ENCODE data around the gene TLR8.
"Not testable (repeated sequence)": the region's sequence is repeated elsewhere in the genome, so short reads cannot be mapped to it uniquely, and the experiment has no call there.

The TLR8 gene

DNA sequence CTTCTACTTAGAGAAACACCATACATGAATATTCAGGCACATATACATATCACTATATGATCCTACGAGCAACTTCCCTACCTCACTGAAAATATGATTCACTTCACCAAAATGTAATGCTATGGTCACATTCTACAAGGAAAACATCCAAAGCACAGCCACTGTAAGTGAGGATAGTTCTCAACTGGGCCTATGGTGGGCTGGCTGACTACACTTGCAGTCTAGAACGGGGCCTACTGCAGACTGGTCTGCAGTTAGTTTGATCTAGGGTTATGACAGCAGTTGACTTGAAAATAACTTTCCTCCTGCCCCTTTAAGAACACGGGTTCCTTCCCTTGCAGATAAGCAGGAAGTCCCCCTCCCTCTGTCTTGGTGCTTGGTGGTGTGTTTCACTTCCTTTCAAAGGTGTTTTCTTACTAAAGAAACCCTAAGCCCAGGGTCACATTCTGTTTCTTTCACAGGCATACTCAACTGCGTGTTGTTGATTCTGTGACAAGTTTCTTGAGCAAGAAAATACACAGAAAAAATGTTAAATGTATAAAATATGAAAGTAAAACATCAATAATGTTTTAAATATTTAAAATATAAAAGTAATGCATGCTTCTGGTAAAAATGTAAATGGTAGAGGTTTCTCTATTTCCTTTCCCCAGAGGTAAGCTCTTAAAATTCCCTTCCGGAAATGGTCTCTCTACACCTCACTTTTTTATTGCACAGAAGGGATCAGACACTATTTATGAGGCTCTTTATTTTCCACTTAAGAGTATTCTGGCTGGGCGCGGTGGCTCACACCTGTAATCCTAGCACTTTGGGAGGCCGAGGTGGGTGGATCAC, 50.5 kb downstream of the TLR8 start:
- no peak overlapping the region for H3K4me3 ChIP-seq (ENCODE audit: control insufficient read depth, low read depth, low read length)
- TF ChIP-seq CTCF (IDR thresholded peaks at IDR 0.05; ENCODE audit: control insufficient read depth, insufficient read depth, low read depth, low read length, missing control alignments): no peak
- DNase-seq (ENCODE audit: low read depth): no peak

- H3K4me3 ChIP-seq (ENCODE audit: control insufficient read depth, low read depth, low read length): no peak overlapping the region
- DNase-seq (ENCODE audit: low read depth): no peak
- TF ChIP-seq CTCF (IDR thresholded peaks at IDR 0.05; ENCODE audit: control insufficient read depth, insufficient read depth, low read depth, low read length, missing control alignments): no peak
Observed at GRCh38 chrX:12958059-12958458, 51.6 kb downstream of the TLR8 start.

DNA sequence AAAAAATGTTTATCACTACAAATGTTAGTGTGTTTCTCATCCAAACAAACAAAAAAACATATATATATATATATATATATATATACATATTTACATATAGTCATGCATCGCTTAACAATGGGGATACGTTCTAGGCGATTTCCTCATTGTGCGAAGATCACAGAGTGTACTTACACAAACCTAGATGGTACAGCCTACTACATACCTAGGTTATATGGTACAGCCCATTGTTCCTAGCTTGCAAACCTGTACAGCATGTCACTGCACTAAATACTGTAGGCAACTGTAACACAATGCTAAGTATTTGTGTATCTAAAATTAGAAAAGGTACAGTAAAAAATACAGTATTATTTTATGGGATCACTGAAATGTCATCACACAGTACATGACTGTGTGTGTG, 52.0 kb downstream of the TLR8 start:
- H3K4me3 ChIP-seq (ENCODE audit: control insufficient read depth, low read depth, low read length): no peak overlapping the region
- no peak for DNase-seq (ENCODE audit: low read depth)
- no peak for TF ChIP-seq CTCF (IDR thresholded peaks at IDR 0.05; ENCODE audit: control insufficient read depth, insufficient read depth, low read depth, low read length, missing control alignments)

DNA sequence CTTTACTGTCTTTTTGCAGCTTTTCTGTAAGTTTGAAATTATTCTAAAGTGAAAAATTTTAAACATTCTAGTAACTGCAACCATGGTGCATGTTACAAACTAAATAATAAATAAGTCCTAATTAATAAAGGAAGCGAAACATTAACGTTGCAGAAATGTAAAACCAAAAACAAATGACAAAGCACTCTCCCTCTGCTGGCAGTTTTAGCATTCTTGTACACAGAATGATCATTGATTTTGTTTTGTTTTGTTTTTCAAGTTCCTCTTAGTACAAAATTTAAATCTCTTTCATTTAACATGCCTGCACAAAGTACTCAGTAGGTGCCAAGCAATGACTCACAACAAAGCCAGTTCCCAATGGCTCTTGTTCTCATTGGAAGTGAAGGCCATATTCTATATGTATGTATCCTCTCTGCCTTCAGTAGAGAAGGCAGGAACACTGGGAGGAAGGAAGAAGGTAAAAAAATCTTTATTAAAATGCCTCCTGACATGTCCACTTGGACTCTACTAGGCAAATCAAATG, 54.8 kb downstream of the TLR8 start:
- DNase-seq (ENCODE audit: low read depth): no peak
- no peak overlapping the region for H3K4me3 ChIP-seq (ENCODE audit: control insufficient read depth, low read depth, low read length)
- TF ChIP-seq CTCF (IDR thresholded peaks at IDR 0.05; ENCODE audit: control insufficient read depth, insufficient read depth, low read depth, low read length, missing control alignments): no peak

- no peak overlapping the region for H3K4me3 ChIP-seq (ENCODE audit: control insufficient read depth, low read depth, low read length)
- no peak for TF ChIP-seq CTCF (IDR thresholded peaks at IDR 0.05; ENCODE audit: control insufficient read depth, insufficient read depth, low read depth, low read length, missing control alignments)
- no peak for DNase-seq (ENCODE audit: low read depth)
Observed at GRCh38 chrX:12962041-12962504, 55.7 kb downstream of the TLR8 start.

DNA sequence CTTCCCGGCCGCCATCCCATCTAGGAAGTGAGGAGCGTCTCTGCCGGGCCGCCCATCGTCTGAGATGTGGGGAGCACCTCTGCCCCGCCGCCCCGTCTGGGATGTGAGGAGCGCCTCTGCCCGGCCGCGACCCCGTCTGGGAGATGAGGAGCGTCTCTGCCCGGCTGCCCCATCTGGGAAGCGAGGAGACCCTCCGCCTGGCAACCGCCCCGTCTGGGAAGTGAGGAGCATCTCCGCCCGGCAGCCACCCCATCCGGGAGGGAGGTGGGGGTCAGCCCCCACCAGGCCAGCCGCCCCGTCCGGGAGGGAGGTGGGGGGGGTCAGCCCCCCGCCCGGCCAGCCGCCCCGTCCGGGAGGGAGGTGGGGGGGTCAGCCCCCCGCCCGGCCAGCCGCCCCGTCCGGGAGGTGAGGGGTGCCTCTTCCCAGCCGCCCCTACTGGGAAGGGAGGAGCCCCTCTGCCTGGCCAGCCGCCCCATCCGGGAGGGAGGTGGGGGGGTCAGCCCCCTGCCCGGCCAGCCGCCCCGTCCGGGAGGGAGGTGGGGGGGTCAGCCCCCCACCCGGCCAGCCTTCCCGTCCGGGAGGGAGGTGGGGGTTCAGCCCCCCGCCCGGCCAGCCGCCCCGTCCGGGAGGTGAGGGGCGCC, 56.9 kb downstream of the TLR8 start:
- DNase-seq (ENCODE audit: low read depth); H3K4me3 ChIP-seq (ENCODE audit: control insufficient read depth, low read depth, low read length): not testable (repeated sequence)

Measured in AG09309 (cell line).